ENCODE data around the gene THAP10. TPM values are rescaled to one million over a fixed set of nuclear protein-coding genes. Genes with fewer than 3 reads are reported as not detected.
A peak's percentile ranks its signal among the peaks of the same experiment; 100 is the strongest.

Gene THAP10
- total and polyA plus RNA-seq, 2 experiments from 2014 or later: 5.7 to 8.2 TPM

GRCh38 chr15:70833861-70834765, 58.1 kb downstream of the THAP10 start:
- H3K27ac Mint-ChIP-seq: peak overlapping the region; percentile 86
- no peak overlapping the region for H2AFZ ChIP-seq

GRCh38 chr15:70833422-70833821, 58.8 kb downstream of the THAP10 start:
- Mint-ChIP-seq H3K36me3 (ENCODE audit: low read depth) (peaks cover 44% of the 10 kb centered on the region), H3K27me3 (ENCODE audit: insufficient read depth, low read depth, poor library complexity) (peaks cover 2% of the 10 kb centered on the region), H3K4me1 (peaks cover 10% of the 10 kb centered on the region), H3K9me3 (no peaks in the 10 kb centered on the region), H3K4me3 (no peak overlapping the region), H3K27ac (0 out of 2 replicates have a peak overlapping the region, but pooled peaks have one; percentile 86)
- ATAC-seq (no peak), DNase-seq (ENCODE audit: low spot score) (no peak)
- peaks cover 4% of the 10 kb centered on the region for H3K4me1 ChIP-seq (ENCODE audit: insufficient read depth)
- no peaks in the 10 kb centered on the region for H4K20me1 ChIP-seq (replicated peaks; ENCODE audit: insufficient read depth)
- H3K9me2 ChIP-seq (ENCODE audit: insufficient read depth): peaks cover 5% of the 10 kb centered on the region; the same call in 1 of the 2 replicates
- no peaks in the 10 kb centered on the region for H3K36me3 ChIP-seq (ENCODE audit: insufficient read depth)
- no peaks in the 10 kb centered on the region for H3K79me2 ChIP-seq (replicated peaks; ENCODE audit: insufficient read depth)
- H2AFZ ChIP-seq: no peak overlapping the region
- no peaks in the 10 kb centered on the region for H3F3A ChIP-seq (replicated peaks; ENCODE audit: low read depth)
- H3K27me3 ChIP-seq (ENCODE audit: insufficient read depth): no peaks in the 10 kb centered on the region
- TF ChIP-seq POLR2AphosphoS5 (IDR thresholded peaks at IDR 0.05; ENCODE audit: low read depth) (no peak), STAT1 (IDR thresholded peaks at IDR 0.05; ENCODE audit: unreplicated experiment) (no peak), CREB1 (CRISPR knock-in tag; IDR thresholded peaks at IDR 0.05; ENCODE audit: low read depth) (no peak), EZH2phosphoT487 (IDR thresholded peaks at IDR 0.05; ENCODE audit: unreplicated experiment) (no peak), JUNB (IDR thresholded peaks at IDR 0.05; ENCODE audit: unreplicated experiment) (no peak), CTCF (conservative IDR thresholded peaks at IDR 0.05; ENCODE audit: low read depth in 2 of 2) (no peak)
- no peak overlapping the region; the same call in 1 of the 2 replicates for H3K4me2 ChIP-seq
- no peak overlapping the region for H3K27ac ChIP-seq (ENCODE audit: low read depth)
- H3K4me3 ChIP-seq: no peak overlapping the region

More at GRCh38 chr15:70833861-70834765, 58.1 kb downstream of the THAP10 start:
- Histone ChIP-seq H3K4me3 (no peak overlapping the region), H3F3A (replicated peaks; ENCODE audit: low read depth) (no peaks in the 10 kb centered on the region), H3K36me3 (ENCODE audit: insufficient read depth) (no peaks in the 10 kb centered on the region), H3K79me2 (replicated peaks; ENCODE audit: insufficient read depth) (no peaks in the 10 kb centered on the region), H4K20me1 (replicated peaks; ENCODE audit: insufficient read depth) (no peaks in the 10 kb centered on the region), H3K9me2 (ENCODE audit: insufficient read depth) (peaks cover 5% of the 10 kb centered on the region; the same call in 1 of the 2 replicates), H3K4me2 (no peak overlapping the region; the same call in 1 of the 2 replicates), H3K27ac (ENCODE audit: low read depth) (0 out of 2 replicates have a peak overlapping the region, but pooled peaks have one; percentile 46), H3K4me1 (ENCODE audit: insufficient read depth) (peaks cover 4% of the 10 kb centered on the region), H3K27me3 (ENCODE audit: insufficient read depth) (no peaks in the 10 kb centered on the region)
- H3K4me3 Mint-ChIP-seq: peak overlapping the region; percentile 14; the same call in 1 of the 3 replicates
- peaks cover 10% of the 10 kb centered on the region for H3K4me1 Mint-ChIP-seq
- DNase-seq (ENCODE audit: low spot score) (peak; percentile 37), ATAC-seq (peak; percentile 76)
- no peaks in the 10 kb centered on the region for H3K9me3 Mint-ChIP-seq
- no peak for TF ChIP-seq ETS1 (IDR thresholded peaks at IDR 0.05)
- peaks cover 2% of the 10 kb centered on the region for H3K27me3 Mint-ChIP-seq (ENCODE audit: insufficient read depth, low read depth, poor library complexity)
- peaks cover 44% of the 10 kb centered on the region for H3K36me3 Mint-ChIP-seq (ENCODE audit: low read depth)

Data from GM23338 (cell line).